Esophagus muscularis mucosa (tissue), 4 donors: ENCODE results near the gene MAGI2.

Source experiments
- CTCF ChIP-seq, 3 experiments: fragments of 200-600 bp in 2 of 3; fragments of 450-650 bp in 1 of 3; sonication (generic) in 2 of 3; IDR thresholded peaks; one replicate each; pipeline ENCODE4 v1.5.1; 2017 to 2019; ENCODE audit warnings: antibody characterized with exemption in 3 of 3, mild to moderate bottlenecking in 2 of 3, moderate library complexity in 1 of 3
- EP300 ChIP-seq: sonication (generic); formaldehyde crosslinking; IDR thresholded peaks from one replicate; pipeline ENCODE4 v1.6.1; 2017; ENCODE audit warnings: antibody characterized with exemption
- POLR2A ChIP-seq: fragments of 450-650 bp; IDR thresholded peaks from one replicate; pipeline ENCODE4 v1.6.1; 2017; ENCODE audit warnings: antibody characterized with exemption, moderate library complexity, mild to moderate bottlenecking, low read depth

DNA sequence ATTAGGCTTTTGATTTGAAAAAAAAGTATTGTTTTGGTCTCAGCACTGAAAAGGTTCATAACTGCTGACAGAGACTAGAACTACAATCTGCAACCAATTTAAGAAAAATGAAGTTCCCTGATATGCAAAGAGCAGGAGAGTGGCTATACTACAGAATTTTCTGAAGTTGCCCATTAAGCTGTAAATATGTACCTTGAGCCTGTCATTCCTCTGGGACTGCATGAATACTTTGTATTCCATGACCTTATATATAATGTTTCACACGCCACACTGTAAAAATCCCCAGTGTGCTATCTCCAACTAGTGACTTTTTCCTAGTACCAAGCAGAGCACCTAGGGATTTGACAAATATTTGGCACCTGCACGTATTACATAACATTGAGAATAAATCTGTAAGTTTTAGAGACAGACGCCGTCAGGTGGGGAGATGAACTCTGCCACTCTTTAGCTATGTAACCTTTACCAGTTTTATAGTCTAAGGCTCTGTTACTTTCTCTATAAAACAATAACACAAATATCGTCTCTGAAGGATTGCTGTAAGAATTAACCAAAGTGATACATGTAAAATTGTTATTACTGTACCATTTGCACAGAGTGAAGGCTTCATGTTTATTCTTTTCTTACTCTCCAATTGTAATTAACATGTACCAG, 235.4 kb downstream of the MAGI2 start:
- no peak for TF ChIP-seq CTCF (IDR thresholded peaks at IDR 0.05)
- no peak for TF ChIP-seq POLR2A
- TF ChIP-seq EP300 = no peak
